ENCODE measurements around the gene P2RX7.

The P2RX7 gene

DNA sequence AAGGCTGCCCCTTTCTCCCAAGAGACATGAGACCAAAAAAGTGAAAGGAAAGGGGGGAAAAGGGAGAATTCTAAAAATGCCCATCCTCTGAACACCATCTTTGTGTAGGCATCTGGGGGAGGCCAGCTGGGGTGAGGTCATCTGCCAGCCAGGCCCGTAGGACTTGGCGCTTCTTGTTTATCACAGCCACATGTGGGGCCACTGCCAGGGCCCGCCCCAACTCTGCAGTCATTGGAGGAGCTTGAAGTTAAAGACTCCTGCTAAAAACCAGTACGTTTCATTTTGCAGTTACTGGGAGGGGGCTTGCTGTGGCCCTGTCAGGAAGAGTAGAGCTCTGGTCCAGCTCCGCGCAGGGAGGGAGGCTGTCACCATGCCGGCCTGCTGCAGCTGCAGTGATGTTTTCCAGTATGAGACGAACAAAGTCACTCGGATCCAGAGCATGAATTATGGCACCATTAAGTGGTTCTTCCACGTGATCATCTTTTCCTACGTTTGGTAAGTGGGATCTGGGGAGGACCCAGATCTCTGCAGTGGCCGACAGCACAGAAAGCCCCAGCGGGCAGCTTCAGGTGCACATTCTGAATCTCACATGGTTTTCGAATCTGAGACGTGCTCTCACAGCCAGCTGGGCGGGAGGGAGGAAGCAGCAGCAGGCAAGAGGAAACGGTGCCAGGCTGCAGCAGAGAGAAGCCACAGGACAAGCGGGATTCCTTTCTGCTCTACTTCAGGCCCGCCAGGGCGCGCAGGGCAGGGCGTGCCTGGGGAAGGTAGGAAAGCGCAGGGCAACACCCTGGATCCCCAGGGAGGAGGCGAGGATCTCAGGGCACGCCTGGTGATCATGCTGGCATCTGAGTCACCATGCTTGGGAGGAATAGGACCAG lies at the start of gene P2RX7:
Gene P2RX7, plus strand, starts transcription at position 276 of the 881 bp plus-strand sequence. Its CDS starts 95 bp downstream, at position 371.
- in situ Hi-C loops (cut with MboI; ENCODE audit: low sequenced_read_pairs) = no loop called here

DNA sequence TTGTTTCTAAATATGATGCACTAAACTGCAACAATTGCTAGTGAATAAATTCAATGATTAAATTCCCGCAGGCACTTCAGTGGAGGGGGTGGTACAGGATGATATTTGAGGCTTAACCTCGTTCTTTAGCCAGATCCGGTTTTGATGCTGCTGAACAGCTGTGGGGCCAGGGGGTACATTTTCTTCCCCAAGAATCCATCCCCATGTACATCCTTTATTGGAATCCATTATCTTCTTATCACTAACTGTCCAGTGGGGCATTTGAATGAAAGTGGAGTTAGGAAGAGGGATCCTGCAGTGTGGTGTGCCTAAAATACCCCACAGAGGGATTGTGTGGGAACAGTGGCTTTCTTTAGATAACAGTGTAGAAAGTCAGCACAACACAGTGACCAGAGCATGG lies 48.4 kb upstream of the P2RX7 start:
- in situ Hi-C loops (cut with MboI; ENCODE audit: low sequenced_read_pairs) = no loop called here

DNA sequence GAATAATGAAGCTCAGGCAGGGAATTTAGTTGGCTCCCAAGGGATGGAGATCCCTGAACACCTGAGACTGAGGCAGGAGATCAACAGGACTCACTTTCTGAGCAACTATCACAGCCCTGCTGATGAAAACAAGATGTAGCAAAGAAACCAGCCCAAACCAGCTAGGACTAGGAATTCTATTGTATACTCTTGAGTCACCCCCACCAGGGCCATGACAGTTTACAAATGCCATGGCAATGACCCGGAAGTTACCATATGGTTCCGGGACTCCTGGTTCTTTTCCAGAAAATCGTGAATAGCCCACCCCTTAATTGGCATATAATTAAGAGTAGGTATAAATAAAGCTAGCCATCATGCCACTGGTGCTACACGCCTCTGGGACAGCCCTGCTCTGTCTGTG lies 47.6 kb upstream of the P2RX7 start:
- in situ Hi-C loops (cut with MboI; ENCODE audit: low sequenced_read_pairs) = no loop called here

DNA sequence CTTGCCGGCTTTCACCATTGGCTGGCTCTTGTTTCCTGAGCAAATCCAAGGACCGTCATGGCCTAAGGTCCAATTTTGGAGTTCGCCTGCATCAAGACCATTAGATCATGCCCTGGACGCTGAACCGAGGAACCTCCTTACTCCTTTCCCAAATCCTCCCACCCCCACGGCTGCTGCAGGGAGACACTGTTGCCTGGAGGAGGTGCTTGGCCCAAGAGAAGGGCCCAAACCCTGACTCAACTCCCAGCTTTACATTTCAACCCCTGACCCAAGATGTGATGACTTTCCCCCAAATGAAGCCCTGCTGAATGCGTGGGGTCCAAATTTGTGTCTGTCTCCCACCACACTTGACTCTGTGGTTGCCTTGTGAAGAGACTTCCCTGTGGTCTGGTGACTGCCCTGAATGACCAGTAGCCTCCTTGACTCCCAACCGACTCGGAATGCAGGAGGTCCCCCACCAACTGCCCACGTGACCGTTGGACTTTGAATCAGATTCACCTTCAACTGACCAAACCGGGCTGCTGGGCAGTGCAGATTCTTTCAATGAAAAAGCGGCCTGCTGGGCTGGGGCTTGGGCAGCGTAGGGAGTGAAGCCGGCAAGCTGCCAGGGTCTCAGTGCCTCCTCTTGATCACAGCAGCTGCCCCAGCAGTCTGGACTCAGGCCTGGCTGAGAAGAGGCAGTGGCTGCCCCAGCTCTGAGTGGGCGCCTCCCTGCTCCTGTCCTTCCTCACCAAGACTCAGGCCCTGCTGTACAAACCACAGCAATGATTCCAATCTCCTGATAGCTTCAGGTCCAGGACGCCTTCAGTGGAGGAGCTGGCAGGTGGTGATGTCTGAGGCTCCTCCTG lies 46.9 kb upstream of the P2RX7 start:
- in situ Hi-C loops (cut with MboI; ENCODE audit: low sequenced_read_pairs) = no loop called here

DNA sequence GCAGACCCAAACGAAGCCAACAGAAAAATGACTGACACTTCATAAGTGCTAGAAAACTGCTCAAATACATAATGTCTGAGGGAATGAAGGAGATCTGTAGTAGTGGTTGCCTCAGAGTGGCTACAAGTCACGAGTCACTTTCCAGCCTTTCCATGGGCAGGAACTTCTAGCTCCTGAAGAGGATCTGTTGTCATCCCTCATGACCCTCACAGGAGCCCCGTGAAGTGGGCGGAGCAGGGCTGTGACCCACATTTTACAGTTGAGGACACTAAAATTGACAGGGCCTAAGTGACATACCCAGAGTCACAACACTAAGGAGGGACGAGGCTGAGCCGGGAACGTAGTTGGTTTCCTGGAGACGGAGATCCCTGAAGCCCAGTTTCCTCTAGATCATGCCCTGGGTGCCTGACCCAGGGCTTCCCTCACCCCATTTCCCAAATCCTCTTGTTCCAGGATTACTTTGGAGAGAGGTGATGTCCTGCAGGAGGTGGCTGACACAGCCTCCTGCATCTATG lies 45.8 kb upstream of the P2RX7 start:
- in situ Hi-C loops (cut with MboI; ENCODE audit: low sequenced_read_pairs) = no loop called here

DNA sequence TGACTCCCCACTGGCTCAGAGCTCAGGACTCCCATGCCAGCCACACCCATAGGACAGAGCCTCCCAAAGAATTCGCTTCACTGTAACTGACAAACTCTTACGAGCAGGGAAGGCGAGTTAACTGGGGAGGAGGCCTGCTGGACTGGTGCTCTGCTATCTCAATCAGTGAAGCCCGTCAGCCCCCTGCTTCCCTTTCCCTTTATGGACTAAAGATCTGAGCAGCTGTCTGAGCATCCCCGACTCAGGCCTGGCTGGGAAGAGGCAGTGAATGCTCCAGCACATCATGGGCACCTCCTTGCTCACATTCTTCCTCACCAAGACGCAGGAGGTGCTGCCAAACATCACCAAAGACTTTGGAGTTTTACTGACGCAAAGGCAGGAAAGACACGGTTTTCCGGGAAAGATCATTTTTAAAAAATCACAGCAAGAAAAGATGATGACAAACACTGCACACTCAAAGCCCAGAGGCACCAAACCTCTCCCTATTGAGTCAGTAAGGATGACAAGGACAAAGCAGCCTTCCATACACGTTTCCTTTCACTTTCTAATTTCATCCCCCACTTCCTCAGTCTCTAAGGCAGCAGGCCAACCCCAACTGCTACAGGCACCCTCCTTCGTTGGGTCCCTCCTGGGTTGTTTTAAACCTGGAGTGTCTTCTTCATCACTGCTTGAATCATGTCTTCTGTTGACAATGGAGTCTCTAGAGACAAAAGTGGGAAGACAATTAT lies 45.0 kb upstream of the P2RX7 start:
- in situ Hi-C loops (cut with MboI; ENCODE audit: low sequenced_read_pairs) = no loop called here

DNA sequence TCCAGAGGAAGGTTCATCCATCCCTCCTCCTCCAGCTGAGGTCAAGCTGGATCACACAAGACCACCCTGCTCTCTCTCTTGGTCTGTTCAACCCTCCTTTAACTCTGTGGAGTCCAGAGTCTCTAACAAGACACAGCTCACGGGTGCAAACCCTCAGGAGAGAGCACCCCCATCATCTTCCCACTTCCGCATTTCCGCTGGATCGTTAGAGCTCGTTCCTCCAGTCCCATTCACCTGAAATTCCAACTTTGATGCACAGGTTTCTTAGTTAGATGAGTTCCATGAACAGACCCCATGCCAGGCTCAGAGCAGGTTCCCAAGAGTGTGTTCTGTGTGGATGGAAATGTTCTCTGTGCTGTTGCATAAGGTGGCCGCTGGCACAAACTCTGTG lies 44.5 kb upstream of the P2RX7 start:
- in situ Hi-C loops (cut with MboI; ENCODE audit: low sequenced_read_pairs) = no loop called here

DNA sequence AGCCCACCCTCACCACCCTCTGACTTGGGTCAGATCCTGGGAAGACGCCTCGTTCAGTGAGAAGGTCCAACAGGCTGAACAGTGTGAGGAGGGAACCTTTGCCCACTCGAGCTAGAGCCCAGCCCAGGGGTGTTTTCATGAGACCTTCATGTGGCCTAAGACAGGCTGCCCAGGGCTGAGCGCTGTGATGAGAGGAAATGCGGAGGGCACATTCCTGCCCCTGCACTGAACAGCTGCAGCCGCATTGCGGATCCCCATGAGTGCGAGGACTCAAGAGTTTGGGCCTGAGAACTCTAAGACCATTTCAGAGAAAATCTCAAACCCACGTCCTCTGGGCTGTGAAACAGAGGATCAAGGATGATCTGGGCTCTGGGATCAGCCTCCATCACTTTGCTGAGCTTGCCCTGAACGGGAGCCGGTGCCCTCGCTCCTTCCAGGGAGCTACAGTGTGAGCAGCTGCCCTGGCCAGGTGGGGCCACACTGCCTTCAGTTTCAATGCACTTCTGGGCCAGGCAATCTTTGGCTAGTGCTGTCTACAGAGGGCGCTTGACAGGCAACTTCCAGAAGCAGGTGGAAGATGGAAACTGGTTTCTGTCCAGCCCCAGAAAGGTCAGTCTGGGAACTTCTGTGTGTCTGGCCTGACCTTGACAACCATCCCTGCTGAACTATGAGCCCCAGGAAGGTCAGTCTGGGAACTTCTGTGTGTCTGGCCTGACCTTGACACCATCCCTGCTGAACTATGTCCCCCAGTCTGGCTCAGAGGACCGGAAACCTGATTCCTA lies 43.5 kb upstream of the P2RX7 start:
- in situ Hi-C loops (cut with MboI; ENCODE audit: low sequenced_read_pairs) = no loop called here

DNA sequence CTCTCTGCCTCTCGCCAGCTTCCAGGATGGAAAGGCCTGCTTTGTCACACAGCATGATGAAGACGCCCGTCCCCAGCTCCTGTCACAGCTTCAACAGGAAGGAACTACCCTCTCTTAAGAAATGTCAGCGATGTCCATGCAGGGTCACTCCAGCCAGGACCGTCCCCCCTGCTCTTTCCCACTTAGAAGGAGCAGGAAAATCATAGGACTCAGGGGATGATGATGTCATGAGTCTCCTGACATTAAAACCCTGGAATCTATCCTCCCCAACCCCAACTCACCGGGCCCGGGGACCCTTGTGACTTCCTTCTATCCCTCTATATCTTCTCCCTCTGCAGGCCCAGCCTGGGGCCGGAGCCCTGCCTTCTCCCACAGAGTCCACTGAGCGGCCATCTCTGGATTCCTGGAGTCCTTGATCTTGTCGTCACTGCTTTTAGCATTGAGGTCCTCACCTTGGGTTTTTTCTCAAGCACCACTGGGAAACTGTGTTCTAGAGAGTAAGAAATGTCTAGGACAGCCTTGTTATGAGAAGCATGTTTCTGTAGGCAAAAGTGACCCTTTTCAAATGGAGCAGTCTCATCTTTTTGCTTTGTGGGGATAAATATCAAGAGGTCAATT lies 42.8 kb upstream of the P2RX7 start:
- in situ Hi-C loops (cut with MboI; ENCODE audit: low sequenced_read_pairs) = no loop called here

DNA sequence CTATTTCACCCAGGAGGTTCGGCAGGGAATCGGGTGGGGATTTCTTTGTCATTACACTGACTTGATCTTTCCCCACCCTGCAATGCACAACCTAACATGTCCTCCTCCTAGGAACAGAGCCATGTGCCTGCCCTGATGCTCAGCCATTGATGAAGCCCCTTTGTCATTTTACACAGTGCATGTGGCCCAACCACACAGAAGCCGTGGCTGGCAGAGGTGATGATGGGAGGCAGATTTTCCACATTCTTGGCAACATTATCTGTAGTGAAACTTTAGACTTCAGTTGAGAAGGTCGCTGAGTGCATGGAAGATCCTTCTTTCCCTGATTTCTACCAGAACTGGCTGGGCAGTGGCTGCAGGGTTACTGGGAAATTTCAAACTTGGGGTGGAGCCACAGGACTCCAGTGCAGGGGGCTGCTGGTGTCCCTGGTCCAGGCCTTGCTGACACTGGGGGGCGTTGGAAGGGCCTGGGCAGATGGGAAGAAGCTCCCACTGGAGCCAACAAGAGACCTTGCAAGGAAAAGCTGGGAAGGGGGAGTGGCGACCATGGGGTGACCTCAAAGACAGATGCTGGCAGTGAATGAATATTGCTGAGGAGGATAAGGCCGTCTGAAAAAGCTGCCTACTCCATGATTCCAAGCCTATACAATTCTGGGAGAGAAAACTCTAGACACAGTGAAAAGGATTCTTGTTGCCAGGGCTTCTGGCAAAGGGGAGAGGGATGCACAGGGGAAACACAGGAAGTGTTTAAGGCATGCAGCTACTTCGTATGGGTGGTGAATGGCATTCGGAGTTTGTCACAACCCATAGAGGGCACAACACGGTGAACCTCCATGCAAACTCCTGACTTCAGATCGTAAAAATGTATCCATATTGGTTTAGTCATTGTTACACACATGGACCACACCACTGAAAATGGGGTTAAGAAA lies 41.8 kb upstream of the P2RX7 start:
- in situ Hi-C loops (cut with MboI; ENCODE audit: low sequenced_read_pairs) = no loop called here

DNA sequence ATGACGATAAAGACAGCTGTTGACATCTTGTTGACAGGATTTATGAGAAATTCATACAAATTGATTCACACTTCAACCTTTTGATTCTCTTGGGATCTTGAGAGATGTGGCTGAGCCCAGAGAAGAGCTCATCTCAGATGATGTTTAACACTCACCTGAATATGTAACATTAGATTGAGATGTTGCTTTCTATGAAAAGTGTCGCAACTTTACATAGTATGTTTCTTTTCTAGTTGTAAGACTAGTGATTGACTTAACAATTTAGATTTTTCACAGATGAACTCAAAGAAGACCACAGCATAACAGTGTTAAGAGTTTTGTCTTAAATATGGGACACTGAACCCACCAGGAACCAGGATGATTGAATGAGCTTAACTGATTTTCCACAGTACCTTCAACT lies 40.6 kb upstream of the P2RX7 start:
- in situ Hi-C loops (cut with MboI; ENCODE audit: low sequenced_read_pairs) = no loop called here

DNA sequence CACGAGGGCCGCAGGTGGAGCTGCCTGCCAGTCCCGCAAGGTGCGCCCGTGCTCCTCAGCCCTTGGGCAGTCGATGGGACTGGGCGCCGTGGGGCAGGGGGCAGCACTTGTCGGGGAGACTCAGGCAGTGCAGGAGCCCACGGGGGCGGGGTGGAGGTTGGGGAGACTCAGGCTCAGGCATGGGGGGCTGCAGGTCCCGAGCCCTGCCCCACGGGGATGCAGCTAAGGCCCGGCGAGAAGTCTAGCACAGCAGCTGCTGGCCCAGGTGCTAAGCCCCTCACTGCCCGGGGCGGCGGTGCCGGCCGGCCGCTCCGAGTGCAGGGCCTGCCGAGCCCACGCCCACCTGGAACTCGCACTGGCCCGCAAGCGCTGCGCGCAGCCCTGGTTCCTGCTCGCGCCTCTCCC lies 39.2 kb upstream of the P2RX7 start:
- in situ Hi-C loops (cut with MboI; ENCODE audit: low sequenced_read_pairs) = no loop called here

DNA sequence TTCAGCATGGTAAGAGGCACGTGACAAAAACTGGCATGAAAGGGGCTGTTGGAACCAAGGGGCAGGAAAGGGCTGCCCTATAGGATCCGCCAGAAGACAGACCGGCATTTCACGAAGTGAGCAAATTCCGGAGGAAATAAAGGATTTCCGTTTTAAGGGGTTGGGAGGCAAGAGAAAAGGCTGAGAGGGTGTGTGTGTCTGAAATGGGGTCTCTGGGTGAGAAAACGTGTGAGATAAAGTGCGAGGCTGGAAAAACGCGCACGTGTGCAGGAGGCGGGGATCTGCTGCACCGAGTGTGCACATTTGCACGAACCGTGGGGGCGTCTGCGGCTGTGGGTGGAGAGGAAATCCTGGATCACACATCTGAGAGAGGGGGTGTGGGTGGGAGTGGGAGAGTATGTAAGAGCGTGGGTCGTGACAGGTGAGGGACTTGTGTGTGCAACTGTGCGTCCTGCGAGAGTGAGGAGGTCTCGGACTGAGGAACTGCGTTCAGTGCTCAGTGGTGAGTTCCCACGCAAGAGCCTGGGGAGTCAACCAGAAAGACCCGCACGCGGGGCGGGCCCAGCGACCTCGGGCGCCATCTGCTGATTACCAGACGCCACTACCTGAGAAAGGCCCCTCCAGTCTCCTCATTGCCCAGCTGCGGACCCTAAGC lies 37.0 kb upstream of the P2RX7 start:
- in situ Hi-C loops (cut with MboI; ENCODE audit: low sequenced_read_pairs) = no loop called here

DNA sequence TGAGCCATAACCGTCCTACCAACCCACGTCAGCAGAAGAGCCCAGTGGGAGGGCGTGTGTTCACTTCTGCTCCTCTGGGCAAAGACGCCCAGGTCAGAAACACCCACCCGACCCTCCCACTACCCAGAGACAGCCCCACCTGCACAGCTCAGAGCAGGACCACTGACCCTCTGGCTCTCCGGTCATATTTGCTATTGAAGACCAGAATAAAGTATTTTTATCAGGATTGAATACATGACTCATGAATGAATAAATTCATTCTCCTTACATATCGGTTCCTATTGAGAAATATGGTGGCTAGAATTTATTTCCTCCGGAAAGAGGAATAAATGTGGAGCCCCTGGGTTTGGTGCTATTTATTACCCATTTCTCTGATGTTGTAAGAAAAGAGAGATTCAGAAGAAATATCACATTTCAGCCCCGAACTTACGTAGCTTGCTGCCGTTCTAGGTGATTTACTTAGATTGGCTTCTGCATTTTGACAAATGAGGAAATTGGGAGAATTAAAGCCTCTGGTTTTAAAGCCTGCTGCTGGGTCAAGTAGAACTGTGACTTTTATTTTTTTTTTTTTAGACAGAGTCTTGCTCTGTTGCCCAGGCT lies 36.4 kb upstream of the P2RX7 start:
- in situ Hi-C loops (cut with MboI; ENCODE audit: low sequenced_read_pairs) = no loop called here

DNA sequence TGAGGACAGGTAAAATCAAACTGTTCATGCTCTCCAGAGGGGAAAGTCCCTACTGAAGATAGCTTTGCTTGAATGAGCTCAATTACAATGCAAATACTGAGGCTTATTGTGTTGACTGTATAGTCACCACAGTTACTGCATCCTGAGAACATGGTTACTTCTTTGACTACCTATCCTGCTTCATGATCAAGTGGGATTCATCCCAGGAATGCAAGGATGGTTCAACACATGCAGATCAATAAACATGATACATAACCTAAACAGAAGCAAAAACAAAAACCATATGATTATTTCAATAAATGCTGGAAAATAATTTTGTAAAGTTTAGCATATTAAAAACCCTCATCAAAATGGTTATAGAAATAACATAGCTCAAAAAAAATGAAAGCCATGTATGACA lies 32.9 kb upstream of the P2RX7 start:
- in situ Hi-C loops (cut with MboI; ENCODE audit: low sequenced_read_pairs) = no loop called here

DNA sequence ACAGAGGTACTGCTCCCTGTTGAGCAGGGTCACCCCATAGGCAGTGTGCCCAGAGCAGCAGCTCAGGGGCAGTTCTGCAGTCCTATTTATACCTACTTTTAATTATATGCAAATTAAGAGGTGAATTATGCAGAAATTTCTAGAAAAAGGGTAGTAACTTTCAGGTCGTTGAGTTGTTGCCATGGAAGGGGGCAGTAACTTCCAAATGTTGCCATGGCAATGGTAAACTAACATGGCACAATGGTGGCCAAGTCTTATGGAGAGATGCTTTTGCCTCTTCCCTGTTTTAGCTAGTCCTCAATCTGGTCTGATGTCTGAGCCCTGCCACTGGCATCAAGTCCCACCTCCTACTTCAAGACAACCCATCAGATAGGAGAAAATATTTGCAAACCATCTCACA lies 30.4 kb upstream of the P2RX7 start:
- in situ Hi-C loops (cut with MboI; ENCODE audit: low sequenced_read_pairs) = no loop called here

DNA sequence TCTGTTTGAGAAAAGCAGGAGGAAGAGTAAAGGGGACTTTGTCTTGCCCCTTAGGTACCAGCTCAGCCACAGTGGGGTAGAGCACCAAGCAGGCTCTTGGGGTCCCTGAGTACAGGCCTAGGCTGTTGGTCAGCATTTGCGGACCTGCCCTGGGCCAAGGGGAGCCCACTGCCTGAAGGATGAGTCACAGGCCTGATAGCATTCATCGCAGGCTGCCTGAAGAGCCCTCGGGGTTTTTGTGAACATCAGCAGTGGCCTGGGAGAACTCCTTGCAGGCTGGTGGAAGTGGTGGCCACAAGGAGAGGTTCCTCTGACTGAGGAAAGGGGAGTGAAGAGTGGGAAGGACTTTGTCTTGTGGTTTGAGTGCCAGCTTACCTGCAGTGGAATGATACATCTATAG lies 25.0 kb upstream of the P2RX7 start:
- in situ Hi-C loops (cut with MboI; ENCODE audit: low sequenced_read_pairs) = no loop called here

DNA sequence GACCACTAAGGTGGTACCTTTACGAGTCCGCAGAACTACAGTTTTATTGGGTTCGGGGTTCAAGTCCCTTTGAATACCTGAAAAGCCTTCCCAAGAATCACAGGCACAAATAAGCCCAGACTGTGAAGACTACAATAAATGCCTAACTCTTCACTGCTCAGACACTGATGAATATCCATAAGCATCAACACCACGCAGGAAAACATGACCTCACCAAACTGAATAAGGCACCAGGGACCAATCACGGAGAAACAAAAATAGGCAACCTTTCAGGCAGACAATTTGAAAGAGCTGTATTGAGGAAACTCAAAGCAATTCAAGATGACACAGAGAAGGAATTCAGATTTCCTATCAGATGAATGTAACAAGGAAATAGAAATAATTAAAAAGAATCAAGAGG lies 24.2 kb upstream of the P2RX7 start:
- in situ Hi-C loops (cut with MboI; ENCODE audit: low sequenced_read_pairs) = no loop called here

Data from HL-60/S4 (cell line).